Measurements from ENCODE around the gene MGST2.

MGST2 gene

GRCh38 chr4:139668036-139668435 is 2.4 kb downstream of the MGST2 start:
- no peak for DNase-seq (ENCODE audit: low read depth)
- H3K4me3 ChIP-seq (ENCODE audit: low read depth, low read length) = no peak overlapping the region

- no peak for DNase-seq (ENCODE audit: low read depth)
- H3K4me3 ChIP-seq (ENCODE audit: low read depth, low read length) = no peak overlapping the region
These were observed 3.1 kb downstream of the MGST2 start for GRCh38 chr4:139668658-139669201.

- H3K4me3 ChIP-seq (ENCODE audit: low read depth, low read length) = no peak overlapping the region
- DNase-seq (ENCODE audit: low read depth) = no peak
These were observed 3.7 kb downstream of the MGST2 start for GRCh38 chr4:139669335-139669734.

- no peak for DNase-seq (ENCODE audit: low read depth)
- H3K4me3 ChIP-seq (ENCODE audit: low read depth, low read length) = no peak overlapping the region
These were observed 4.3 kb downstream of the MGST2 start for GRCh38 chr4:139669890-139670289.

GRCh38 chr4:139670775-139671174 is 5.2 kb downstream of the MGST2 start:
- H3K4me3 ChIP-seq (ENCODE audit: low read depth, low read length) = no peak overlapping the region
- DNase-seq (ENCODE audit: low read depth) = no peak

- H3K4me3 ChIP-seq (ENCODE audit: low read depth, low read length) = no peak overlapping the region
- no peak for DNase-seq (ENCODE audit: low read depth)
These were observed 6.6 kb downstream of the MGST2 start for GRCh38 chr4:139672215-139672614.

GRCh38 chr4:139672732-139673131 is 7.1 kb downstream of the MGST2 start:
- no peak overlapping the region for H3K4me3 ChIP-seq (ENCODE audit: low read depth, low read length)
- no peak for DNase-seq (ENCODE audit: low read depth)

GRCh38 chr4:139674875-139675550 is 9.4 kb downstream of the MGST2 start:
- no peak for DNase-seq (ENCODE audit: low read depth)
- no peak overlapping the region for H3K4me3 ChIP-seq (ENCODE audit: low read depth, low read length)

GRCh38 chr4:139675651-139676050 is 10.0 kb downstream of the MGST2 start:
- DNase-seq (ENCODE audit: low read depth) = no peak
- no peak overlapping the region for H3K4me3 ChIP-seq (ENCODE audit: low read depth, low read length)

GRCh38 chr4:139676365-139676764 is 10.7 kb downstream of the MGST2 start:
- no peak for DNase-seq (ENCODE audit: low read depth)
- H3K4me3 ChIP-seq (ENCODE audit: low read depth, low read length) = no peak overlapping the region

- no peak for DNase-seq (ENCODE audit: low read depth)
These were observed 11.4 kb downstream of the MGST2 start for GRCh38 chr4:139676913-139677585.

GRCh38 chr4:139682309-139682708 is 16.7 kb downstream of the MGST2 start:
- no peak for DNase-seq (ENCODE audit: low read depth)
- no peak overlapping the region for H3K4me3 ChIP-seq (ENCODE audit: low read depth, low read length)

More at GRCh38 chr4:139676913-139677585, 11.4 kb downstream of the MGST2 start:
- no peak overlapping the region for H3K4me3 ChIP-seq (ENCODE audit: low read depth, low read length)

- no peak overlapping the region for H3K4me3 ChIP-seq (ENCODE audit: low read depth, low read length)
- no peak for DNase-seq (ENCODE audit: low read depth)
These were observed 17.1 kb downstream of the MGST2 start for GRCh38 chr4:139682741-139683151.

- no peak overlapping the region for H3K4me3 ChIP-seq (ENCODE audit: low read depth, low read length)
- DNase-seq (ENCODE audit: low read depth) = no peak
These were observed 18.7 kb downstream of the MGST2 start for GRCh38 chr4:139684351-139684750.

GRCh38 chr4:139685180-139685579 is 19.6 kb downstream of the MGST2 start:
- no peak overlapping the region for H3K4me3 ChIP-seq (ENCODE audit: low read depth, low read length)
- DNase-seq (ENCODE audit: low read depth) = no peak

- no peak overlapping the region for H3K4me3 ChIP-seq (ENCODE audit: low read depth, low read length)
- DNase-seq (ENCODE audit: low read depth) = no peak
These were observed 20.5 kb downstream of the MGST2 start for GRCh38 chr4:139686130-139686529.

- DNase-seq (ENCODE audit: low read depth) = no peak
- H3K4me3 ChIP-seq (ENCODE audit: low read depth, low read length) = no peak overlapping the region
These were observed 21.4 kb downstream of the MGST2 start for GRCh38 chr4:139686988-139687387.

- no peak overlapping the region for H3K4me3 ChIP-seq (ENCODE audit: low read depth, low read length)
- DNase-seq (ENCODE audit: low read depth) = no peak
These were observed 23.6 kb downstream of the MGST2 start for GRCh38 chr4:139689093-139689722.

GRCh38 chr4:139690419-139690818 is 24.8 kb downstream of the MGST2 start:
- no peak for DNase-seq (ENCODE audit: low read depth)
- H3K4me3 ChIP-seq (ENCODE audit: low read depth, low read length) = no peak overlapping the region

GRCh38 chr4:139692309-139693012 is 26.8 kb downstream of the MGST2 start:
- H3K4me3 ChIP-seq (ENCODE audit: low read depth, low read length) = no peak overlapping the region
- DNase-seq (ENCODE audit: low read depth) = no peak

Measured in skeletal muscle cell (primary cell).